Brain pericyte (primary cell): Measurements from ENCODE around the gene SPSB4.

Experiments used
- DNase-seq: peaks from one replicate; pipeline ENCODE4 v3.0.0-alpha.2; 2012; ENCODE audit warnings: low read depth, low spot score

The SPSB4 gene

DNA sequence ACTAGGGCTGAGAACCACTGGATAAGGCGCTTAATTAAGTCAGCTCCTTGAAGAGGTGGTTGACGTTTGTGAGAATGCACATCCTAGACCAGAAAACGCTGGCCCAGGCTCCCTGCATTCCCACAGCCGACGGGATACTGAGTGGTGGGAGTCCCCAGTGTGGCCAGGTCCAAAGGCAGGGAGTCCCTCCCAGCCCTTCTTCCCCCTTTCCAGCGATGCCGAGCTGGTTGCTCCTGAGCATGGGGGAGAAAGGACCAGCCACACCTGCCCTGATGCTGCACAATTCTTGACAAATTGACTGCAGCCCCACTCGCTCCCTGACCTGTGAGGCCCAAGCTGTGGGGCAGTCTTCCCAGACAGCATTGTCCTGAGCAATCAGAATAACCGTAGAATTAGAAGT, 101.0 kb downstream of the SPSB4 start:
- DNase-seq, result no peak

- DNase-seq, result no peak
Measured at GRCh38 chr3:141152801-141153678, 101.9 kb downstream of the SPSB4 start.

- DNase-seq, result no peak
Measured at GRCh38 chr3:141153679-141153966, 102.5 kb downstream of the SPSB4 start.

DNA sequence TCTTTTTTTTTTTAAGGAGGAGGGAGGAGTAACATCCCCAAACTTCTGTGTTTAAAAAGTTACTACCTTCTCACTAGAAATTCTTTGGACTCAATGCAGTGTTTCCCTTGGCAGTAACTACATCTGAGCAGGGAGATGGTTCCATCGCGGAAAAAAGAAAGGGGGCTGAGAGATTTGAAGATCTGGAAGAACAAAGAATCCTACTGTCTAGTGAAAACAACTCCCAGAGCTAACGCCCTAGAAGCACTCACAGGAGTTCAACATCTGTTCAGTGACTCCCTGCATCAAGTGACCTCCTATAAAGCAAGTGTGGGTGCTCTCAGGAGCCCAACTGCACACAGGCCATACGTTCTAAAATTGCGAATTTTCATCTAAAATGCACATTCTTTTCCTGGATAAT, 113.7 kb downstream of the SPSB4 start:
- DNase-seq, result no peak

GRCh38 chr3:141167681-141168080, 116.5 kb downstream of the SPSB4 start:
- DNase-seq, result no peak

DNA sequence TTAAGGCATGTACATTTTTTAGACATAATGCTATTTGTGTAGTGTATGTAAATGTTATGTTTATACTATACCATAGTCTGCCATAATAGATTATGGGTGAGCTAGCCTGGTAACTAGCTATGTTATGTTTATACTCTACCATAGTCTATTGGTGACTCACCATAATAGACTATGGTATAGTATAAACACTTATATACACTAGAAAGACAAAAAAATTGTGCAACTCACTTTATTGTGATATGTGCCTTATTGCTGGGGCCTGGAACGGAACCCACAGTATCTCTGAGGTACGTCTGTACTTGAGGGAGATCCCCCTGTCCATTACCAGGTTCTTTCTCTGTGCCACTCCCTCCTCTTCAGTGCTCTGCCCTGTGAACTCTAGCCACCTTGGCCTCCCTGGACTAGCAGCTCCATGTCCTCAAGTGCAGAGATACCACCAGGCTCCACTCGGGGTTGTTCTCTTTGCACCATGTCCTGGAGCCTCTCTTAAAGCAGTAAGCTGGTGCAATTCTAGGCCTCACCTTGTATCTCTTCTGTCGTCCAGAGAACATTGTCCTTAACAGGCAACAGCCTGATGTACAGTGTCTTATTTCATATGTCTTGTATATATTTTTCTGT, 119.6 kb downstream of the SPSB4 start:
- no peak for DNase-seq

DNA sequence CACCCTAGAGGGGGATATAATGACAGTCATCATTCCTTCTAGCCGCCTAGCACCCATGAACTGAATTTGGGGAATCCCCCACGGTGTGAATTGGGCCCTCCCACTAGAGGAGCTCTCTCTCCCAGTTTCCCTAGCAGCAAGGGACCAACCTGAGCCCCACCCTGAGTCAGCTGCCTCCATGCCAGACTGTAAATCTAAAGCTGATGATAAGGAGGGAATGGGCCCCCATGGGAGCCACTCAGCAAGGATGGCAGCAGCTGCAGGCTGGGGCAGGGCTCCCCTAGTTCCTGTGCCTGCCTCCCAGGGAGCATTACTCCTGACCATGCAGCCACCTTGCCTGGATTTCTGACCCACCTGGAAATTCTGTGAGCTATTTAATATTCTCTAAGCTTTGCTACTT, 123.5 kb downstream of the SPSB4 start:
- no peak for DNase-seq

GRCh38 chr3:141176775-141177174, 125.6 kb downstream of the SPSB4 start:
- DNase-seq, result no peak

GRCh38 chr3:141178026-141178425, 126.9 kb downstream of the SPSB4 start:
- no peak for DNase-seq

DNA sequence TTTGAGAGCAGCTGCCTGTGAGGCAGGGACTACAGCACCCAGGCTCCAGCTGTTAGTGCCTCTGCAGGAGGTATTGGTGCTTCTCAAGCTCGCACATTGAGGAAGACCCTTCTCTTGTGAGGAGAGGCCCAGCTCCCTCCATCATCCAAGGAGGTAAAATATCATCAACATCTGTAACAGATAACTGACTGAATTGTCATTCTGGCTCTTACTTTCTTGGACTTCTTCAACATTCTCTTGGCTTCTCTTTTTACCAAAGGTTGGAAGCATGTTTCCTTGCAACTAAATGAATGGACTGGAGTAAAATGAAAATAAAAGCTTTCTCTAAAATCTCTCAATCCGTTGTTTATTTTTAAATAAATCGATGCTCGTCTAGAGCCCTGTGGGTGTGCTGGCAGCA, 127.4 kb downstream of the SPSB4 start:
- DNase-seq, result no peak

DNA sequence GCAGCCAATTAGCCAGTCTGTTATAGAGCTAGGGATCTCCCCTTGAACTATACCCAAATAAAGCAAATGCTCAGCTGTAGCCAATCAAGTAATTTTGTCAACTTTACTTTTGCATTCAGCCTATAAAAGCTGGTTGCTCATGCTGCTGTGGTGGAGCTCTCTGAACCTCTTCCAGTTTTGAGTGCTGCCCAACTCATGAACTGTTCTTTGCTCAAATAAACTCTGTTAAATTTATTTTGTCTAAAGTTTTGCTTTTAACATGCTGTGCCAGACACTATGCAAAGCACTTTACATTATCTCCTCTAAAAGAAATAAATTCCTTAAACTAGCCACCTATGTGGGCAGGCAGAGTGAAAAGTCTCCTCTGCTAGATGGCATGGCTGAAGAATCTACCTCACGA, 128.8 kb downstream of the SPSB4 start:
- DNase-seq, result no peak

- no peak for DNase-seq
Measured at GRCh38 chr3:141181196-141181595, 130.0 kb downstream of the SPSB4 start.

DNA sequence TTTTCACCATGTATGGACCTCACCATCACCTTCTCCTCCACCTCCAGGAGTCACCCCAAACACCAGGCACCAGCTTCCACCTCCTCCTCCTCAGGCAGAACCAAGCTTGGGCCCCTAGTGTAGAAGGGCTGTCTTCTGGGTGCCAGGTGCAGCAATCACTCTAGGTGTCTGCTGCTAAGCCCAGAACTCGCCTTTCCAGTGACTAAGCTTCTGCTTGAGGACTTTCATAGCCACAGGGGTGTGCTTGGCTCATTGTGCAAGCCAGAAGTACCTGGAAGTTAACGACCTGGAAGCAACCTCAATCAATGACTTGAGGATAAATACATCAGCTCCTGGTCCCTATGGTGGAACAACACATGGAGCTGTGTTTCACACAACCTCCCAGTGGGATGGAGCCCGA, 130.7 kb downstream of the SPSB4 start:
- DNase-seq, result no peak

DNA sequence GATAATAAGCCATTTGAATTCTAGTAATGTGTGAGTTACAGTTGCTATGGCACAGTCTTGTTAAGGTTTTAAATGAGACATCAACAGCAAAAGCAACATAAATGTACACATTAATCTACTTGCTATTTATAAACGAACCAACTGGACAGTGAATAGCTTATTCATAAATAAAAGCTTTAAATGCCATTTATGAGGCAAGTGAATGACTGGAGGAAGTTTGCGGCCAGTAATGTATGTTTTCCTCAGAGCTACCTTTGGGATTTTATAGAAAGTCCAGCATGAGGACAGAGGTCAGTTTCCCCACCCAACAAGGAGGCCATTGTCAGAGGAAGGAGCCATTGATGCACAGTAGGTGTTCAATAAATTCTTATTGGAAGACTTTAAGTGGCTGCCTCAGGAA, 132.5 kb downstream of the SPSB4 start:
- DNase-seq, result no peak

DNA sequence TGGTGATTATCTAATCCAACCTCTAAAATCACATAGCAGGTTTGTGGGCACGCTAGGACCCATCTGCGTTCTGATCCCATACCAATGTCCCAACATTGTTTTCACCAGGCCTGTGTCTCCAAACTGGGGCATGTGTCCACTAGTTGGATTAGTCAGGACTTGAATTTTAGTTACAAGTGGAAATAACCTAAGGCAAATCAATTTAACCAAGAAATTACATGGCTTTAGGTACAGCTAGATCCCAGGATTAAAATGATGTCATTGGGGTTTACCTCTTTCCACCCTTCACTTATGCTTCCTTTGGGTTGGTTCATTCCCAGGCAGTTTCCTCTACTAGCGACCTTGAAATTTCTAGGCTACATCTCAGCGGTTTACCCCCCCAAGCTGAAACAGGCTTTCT, 133.3 kb downstream of the SPSB4 start:
- no peak for DNase-seq

DNA sequence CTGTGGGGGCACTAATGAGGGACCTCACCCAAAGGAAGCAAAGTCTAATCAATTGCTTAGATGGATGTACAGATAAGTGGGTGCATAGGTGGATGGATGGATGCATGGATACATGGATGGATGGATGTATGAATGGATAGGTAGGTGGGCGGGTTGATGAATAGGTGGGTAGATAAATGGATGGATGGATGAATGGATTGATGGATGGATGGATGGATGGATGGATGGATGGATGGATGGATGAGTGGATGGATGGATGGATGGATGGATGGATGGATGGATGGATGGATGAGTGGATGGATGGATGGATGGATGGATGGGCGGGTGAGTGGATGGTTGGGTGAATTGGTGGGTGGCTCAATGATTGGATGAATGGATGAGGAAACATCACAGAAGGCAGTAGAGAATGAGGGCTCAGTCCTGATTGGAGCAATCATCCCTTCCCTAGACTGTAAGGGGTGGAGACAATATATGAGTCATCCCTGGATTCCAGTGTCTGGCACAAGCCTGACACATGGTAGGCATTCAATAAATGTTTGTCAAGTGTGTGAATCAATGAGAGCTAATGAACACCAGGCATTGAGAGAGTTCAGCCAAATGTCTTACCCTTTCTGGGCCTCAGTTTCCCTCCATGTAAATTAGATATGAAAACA, 140.1 kb downstream of the SPSB4 start:
- DNase-seq, result no peak

DNA sequence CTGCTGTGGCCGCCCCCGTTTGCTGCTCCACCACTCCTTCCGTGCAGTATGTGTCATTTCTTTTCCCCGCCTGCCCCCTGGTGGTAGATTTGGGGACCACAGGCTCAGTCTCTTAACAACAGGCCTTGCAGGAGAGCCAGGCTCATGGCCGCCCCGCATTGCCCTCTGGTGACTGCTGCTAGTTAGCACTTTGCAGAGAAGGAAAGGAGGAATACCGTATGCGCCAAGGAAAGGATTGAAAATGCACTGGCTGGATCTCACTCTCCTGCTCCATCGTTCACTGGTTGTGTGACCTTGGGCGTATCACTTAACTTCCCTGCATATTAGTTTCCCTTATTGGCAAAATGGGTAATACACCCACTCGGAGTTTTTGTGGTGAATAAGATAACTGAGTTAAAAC, 141.2 kb downstream of the SPSB4 start:
- DNase-seq, result peak; percentile 71

GRCh38 chr3:141193066-141193830, 142.1 kb downstream of the SPSB4 start:
- no peak for DNase-seq
